Measurements from ENCODE around the gene PSMG1. TPM values are rescaled to one million over a fixed set of nuclear protein-coding genes. Genes with fewer than 3 reads are reported as not detected.

Gene PSMG1
- total and polyA plus RNA-seq, 10 of the 15 experiments (the other 5 are each of a cell fraction or from before 2014, with no cell fraction given): 21.3 to 248 (median 121) TPM

DNA sequence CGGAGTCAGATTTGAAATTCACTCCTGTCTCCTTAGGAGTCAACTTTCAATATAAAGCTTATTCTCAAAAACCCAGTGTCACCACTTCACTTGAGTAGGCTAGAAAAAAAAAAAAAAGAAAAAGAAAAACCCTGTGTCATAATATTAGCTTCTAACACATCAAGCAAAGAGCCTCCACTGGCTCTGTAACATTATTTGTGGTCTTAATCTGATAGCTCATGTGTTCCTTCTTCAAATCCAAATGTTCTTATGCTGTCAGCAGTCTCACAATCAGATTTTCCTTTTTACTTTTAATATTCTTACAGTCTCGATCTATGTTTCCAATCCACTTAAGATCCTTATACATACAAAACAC is 26.1 kb upstream of the PSMG1 start:
- Histone ChIP-seq H3K79me2 (ENCODE audit: control insufficient read depth, insufficient read depth, low read length) (no peaks in the 10 kb centered on the region), H3K9ac (ENCODE audit: control insufficient read depth, insufficient read depth, low read length) (no peak overlapping the region), H3K4me2 (ENCODE audit: control insufficient read depth, insufficient read depth) (no peak overlapping the region), H3K4me3 (no peak overlapping the region), H4K20me1 (ENCODE audit: control insufficient read depth, insufficient read depth) (no peaks in the 10 kb centered on the region), H3K9me3 (replicated peaks; ENCODE audit: control insufficient read depth, insufficient read depth, low read length) (no peaks in the 10 kb centered on the region), H3K4me1 (ENCODE audit: control insufficient read depth, insufficient read depth, low read length) (no peaks in the 10 kb centered on the region), H3K27me3 (replicated peaks in 1 of 2; ENCODE audit: control insufficient read depth in 2 of 2, insufficient read depth in 2 of 2, low read length in 1 of 2) (no peaks in the 10 kb centered on the region), H3K27ac (ENCODE audit: control insufficient read depth, insufficient read depth) (no peak overlapping the region), H2AFZ (ENCODE audit: control insufficient read depth, low read depth, low read length) (no peak overlapping the region), H3K36me3 (ENCODE audit: control insufficient read depth in 2 of 2, insufficient read depth in 2 of 2, low read length in 1 of 2) (peaks cover 0 to 16% of the 10 kb centered on the region in 2 experiments; a peak in 2 of 4 replicates)
- no peak for ATAC-seq
- BruUV-seq (replicated peaks): no TSS peak
- WGBS (ENCODE audit: insufficient coverage, insufficient replicate concordance, low lambda C conversion rate, missing lambda C conversion rate): 95% methylated on average over 2 of the region's 2 CpGs
- no peak for TF ChIP-seq CREM (IDR thresholded peaks at IDR 0.05; ENCODE audit: low read depth)
- TF ChIP-seq ZZZ3 (IDR thresholded peaks at IDR 0.05; ENCODE audit: control insufficient read depth, insufficient read length, low read depth): no peak
- TF ChIP-seq NFIC (IDR thresholded peaks at IDR 0.05; ENCODE audit: low read depth, low read length): no peak
- SMC1A ChIA-PET (ENCODE audit: uncharacterized antibody, unreplicated experiment): interaction anchor here (1.1 kb wide), 1 partner anchor 95 kb away, joined by 3 read pairs; no protein-coding TSS in a partner anchor
- CTCF ChIA-PET: no interaction called here
- POLR2A ChIA-PET: no interaction called here
- no peak for FAIRE-seq
- in situ Hi-C loops (cut with MboI) (no loop called here), intact Hi-C loops (cut with micrococcal nuclease; ENCODE audit: unreplicated experiment) (no loop called here)
- RAD21 ChIA-PET (ENCODE audit: unreplicated experiment): no interaction called here
- no peak for DNase-seq (ENCODE audit: low read depth, low spot score)

DNA sequence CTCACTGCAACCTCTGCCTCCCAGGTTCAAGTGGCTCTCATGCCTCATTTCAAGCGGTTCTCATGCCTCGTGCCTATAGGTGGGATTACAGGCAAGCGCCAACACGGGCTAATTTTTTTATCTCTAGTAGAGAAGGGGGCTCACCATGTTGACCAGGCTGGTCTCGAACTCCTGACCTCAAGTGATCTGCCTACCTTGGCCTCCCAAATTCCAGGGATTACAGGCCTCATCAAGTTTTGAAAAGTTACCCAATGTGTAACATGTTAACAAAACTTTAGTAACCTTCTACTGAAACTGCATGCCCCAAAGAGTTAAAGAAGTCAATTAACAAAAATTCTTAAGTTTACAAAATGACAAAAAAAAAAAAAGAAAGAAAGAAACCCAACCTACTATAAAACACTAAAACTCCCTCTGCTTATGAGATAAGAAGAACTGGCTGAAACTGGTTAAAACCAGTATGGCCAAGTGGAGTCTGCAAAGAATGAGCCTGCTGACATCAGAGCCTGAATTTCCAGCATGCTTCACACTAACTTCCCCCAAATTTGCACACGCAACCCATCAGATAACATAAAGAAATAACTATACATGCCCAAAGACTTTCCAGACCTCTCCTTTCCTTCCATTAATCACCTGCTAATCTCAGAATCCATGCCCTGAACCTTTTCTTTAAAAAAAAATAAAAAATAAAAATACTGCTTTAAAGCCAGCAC is 25.5 kb upstream of the PSMG1 start:
- in situ Hi-C loops (cut with MboI): no loop called here
- DNase-seq (ENCODE audit: low read depth, low spot score) (no peak), FAIRE-seq (no peak), ATAC-seq (no peak)
- H2AFZ ChIP-seq (ENCODE audit: control insufficient read depth, low read depth, low read length): no peak overlapping the region
- H3K4me2 ChIP-seq (ENCODE audit: control insufficient read depth, insufficient read depth): no peak overlapping the region
- no peaks in the 10 kb centered on the region for H3K9me3 ChIP-seq (replicated peaks; ENCODE audit: control insufficient read depth, insufficient read depth, low read length)
- TSS peak; percentile 14 for BruUV-seq (replicated peaks)
- no peaks in the 10 kb centered on the region for H3K27me3 ChIP-seq (replicated peaks in 1 of 2; ENCODE audit: control insufficient read depth in 2 of 2, insufficient read depth in 2 of 2, low read length in 1 of 2)
- ChIA-PET SMC1A (ENCODE audit: uncharacterized antibody, unreplicated experiment) (interaction anchor here (1.1 kb wide), 1 partner anchor 96 kb away, joined by 3 read pairs; no protein-coding TSS in a partner anchor), CTCF (no interaction called here), POLR2A (no interaction called here), RAD21 (ENCODE audit: unreplicated experiment) (no interaction called here)
- no peak overlapping the region for H3K9ac ChIP-seq (ENCODE audit: control insufficient read depth, insufficient read depth, low read length)
- 99% methylated on average over 6 of the region's 6 CpGs for WGBS (ENCODE audit: insufficient coverage, insufficient replicate concordance, low lambda C conversion rate, missing lambda C conversion rate)
- peaks cover 0 to 16% of the 10 kb centered on the region in 2 experiments; a peak in 2 of 4 replicates for H3K36me3 ChIP-seq (ENCODE audit: control insufficient read depth in 2 of 2, insufficient read depth in 2 of 2, low read length in 1 of 2)
- no peaks in the 10 kb centered on the region for H4K20me1 ChIP-seq (ENCODE audit: control insufficient read depth, insufficient read depth)
- H3K79me2 ChIP-seq (ENCODE audit: control insufficient read depth, insufficient read depth, low read length): no peaks in the 10 kb centered on the region
- H3K4me1 ChIP-seq (ENCODE audit: control insufficient read depth, insufficient read depth, low read length): no peaks in the 10 kb centered on the region
- H3K4me3 ChIP-seq: no peak overlapping the region
- intact Hi-C loops (cut with micrococcal nuclease; ENCODE audit: unreplicated experiment): no loop called here
- no peak overlapping the region for H3K27ac ChIP-seq (ENCODE audit: control insufficient read depth, insufficient read depth)
- TF ChIP-seq ZNF207 (IDR thresholded peaks at IDR 0.05; ENCODE audit: borderline replicate concordance) (no peak), RUNX3 (IDR thresholded peaks at IDR 0.05; ENCODE audit: low read length) (no peak), CREM (IDR thresholded peaks at IDR 0.05; ENCODE audit: low read depth) (no peak), MEF2A (IDR thresholded peaks at IDR 0.05; ENCODE audit: insufficient read depth, low read depth, low read length) (no peak), MEF2B (IDR thresholded peaks at IDR 0.05; ENCODE audit: partially characterized antibody, poor library complexity, severe bottlenecking) (no peak), RELB (IDR thresholded peaks at IDR 0.05; ENCODE audit: low read depth) (no peak), TBL1XR1 (IDR thresholded peaks at IDR 0.05; ENCODE audit: low read depth, low read length) (no peak)
- TF ChIP-seq, protein P1, sequence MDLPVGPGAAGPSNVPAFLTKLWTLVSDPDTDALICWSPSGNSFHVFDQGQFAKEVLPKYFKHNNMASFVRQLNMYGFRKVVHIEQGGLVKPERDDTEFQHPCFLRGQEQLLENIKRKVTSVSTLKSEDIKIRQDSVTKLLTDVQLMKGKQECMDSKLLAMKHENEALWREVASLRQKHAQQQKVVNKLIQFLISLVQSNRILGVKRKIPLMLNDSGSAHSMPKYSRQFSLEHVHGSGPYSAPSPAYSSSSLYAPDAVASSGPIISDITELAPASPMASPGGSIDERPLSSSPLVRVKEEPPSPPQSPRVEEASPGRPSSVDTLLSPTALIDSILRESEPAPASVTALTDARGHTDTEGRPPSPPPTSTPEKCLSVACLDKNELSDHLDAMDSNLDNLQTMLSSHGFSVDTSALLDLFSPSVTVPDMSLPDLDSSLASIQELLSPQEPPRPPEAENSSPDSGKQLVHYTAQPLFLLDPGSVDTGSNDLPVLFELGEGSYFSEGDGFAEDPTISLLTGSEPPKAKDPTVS (IDR thresholded peaks at IDR 0.05; ENCODE audit: low read depth, low read length): no peak
- TF ChIP-seq, protein P2, sequence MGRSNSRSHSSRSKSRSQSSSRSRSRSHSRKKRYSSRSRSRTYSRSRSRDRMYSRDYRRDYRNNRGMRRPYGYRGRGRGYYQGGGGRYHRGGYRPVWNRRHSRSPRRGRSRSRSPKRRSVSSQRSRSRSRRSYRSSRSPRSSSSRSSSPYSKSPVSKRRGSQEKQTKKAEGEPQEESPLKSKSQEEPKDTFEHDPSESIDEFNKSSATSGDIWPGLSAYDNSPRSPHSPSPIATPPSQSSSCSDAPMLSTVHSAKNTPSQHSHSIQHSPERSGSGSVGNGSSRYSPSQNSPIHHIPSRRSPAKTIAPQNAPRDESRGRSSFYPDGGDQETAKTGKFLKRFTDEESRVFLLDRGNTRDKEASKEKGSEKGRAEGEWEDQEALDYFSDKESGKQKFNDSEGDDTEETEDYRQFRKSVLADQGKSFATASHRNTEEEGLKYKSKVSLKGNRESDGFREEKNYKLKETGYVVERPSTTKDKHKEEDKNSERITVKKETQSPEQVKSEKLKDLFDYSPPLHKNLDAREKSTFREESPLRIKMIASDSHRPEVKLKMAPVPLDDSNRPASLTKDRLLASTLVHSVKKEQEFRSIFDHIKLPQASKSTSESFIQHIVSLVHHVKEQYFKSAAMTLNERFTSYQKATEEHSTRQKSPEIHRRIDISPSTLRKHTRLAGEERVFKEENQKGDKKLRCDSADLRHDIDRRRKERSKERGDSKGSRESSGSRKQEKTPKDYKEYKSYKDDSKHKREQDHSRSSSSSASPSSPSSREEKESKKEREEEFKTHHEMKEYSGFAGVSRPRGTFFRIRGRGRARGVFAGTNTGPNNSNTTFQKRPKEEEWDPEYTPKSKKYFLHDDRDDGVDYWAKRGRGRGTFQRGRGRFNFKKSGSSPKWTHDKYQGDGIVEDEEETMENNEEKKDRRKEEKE (IDR thresholded peaks at IDR 0.05): no peak

Data from GM12878 (cell line).